Measurements from ENCODE around the gene MPND. TPM values are rescaled to one million over a fixed set of nuclear protein-coding genes. Genes with fewer than 3 reads are reported as not detected.

Gene MPND
- total RNA-seq, 1 donor from 2014 or later, result 19.2 TPM

DNA sequence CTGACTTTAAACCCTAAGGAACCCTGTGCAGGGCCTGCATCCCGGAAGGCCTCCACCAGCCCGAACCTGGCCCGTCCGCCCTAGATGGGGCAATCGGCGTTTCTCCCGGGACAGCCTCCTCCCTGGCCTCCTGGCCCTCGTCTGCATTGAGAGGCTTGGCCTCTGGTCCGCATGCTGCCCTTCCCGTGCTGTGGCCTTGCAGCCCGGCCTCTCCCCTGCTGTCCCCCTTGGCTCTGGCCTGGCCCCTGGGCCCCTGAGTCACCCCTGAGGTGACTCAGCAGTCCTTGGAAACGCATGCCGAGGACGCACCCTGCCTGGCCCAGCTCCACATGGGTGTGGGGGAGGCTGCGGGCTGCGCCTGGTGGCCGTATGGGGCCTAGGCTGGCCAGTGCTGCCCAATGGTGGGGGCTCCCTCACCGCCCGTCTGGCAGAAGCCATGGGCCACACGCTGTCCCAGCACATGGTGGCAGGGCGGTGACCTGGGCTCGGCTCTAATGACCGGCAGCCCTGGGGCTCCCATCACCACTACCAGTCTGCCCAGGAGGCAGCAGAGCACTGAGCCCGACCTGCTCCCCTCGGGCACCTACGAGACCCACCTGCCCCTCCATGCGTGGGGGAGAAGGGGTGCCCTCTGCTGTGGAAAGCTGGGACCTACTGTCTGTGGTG, 31.3 kb downstream of the MPND start:
- ATAC-seq (peak; percentile 74), DNase-seq (peak; percentile 85)
- intact Hi-C loops (cut with micrococcal nuclease), result no loop called here

DNA sequence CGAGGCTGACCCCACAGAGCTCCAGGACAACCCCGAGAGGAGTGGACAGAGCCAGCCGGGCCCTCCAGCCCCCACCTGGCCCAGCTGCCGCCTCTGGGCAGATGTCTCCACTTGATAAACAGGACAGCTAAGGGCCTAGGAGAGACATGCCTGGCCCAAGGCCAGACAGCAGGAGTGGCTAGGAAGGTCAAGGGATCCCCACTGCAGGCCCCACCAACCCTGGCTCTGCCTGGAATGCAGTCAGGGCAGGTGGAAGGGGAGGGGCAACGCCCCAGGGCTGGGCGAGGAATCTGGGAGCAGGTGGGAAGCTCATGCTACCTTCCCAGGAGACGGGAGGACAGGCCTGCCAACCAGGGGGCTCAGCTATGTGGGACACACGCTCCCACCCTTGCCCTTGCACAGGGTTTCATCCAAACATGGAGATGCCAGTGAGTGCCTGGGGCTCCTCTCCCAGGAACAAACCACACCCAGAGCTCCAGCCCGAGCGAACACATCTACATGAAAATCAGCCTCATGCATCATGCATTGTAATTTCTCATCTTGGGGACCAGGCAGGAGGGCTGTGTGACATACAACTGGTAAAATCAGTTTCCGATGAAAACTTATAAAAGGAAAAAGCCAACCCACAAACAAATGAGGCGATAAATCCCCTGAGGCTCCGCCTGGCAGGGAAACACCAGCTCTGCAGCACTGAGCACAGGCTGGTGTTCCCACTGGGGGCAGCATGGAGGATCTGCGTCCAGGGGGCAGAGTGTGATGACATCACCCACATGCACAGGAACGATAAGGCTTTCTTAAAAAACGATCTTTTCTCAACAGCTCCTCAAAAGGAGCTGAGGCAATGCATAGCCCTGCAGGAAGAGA, 32.0 kb downstream of the MPND start:
- DNase-seq, result no peak
- peak; percentile 1 for ATAC-seq
- intact Hi-C loops (cut with micrococcal nuclease), result no loop called here

DNA sequence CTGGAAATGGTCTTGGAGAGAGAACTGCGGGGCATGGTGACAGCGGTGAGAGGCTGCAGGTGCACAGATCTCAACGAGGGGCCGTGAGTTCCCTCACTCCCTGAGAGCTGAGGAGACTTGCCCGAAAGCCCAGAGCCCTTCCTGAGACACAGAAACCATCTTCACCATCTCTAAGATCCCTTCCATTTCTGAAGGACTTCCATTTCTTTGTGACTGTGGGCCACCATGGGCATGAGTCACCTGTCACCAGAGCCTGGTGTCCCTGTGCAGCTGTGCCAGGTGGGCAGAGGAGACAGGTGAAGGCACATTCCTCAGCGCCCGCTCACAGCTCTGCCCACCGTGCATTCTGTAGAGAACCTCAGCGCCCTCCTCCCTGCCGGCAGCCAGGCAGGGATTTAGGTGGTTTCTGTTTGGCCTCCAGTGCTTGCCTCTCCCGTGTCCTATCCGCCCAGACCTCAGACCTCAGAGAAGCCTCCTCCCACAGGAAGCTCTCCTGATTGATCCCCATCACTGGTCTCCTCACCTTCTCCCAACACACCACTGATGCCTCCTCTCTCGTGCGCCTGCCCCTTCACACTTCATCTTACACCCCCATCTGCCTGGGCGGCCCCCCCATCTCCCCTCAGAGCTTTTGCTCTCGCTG, 32.8 kb downstream of the MPND start:
- no peak for ATAC-seq

DNA sequence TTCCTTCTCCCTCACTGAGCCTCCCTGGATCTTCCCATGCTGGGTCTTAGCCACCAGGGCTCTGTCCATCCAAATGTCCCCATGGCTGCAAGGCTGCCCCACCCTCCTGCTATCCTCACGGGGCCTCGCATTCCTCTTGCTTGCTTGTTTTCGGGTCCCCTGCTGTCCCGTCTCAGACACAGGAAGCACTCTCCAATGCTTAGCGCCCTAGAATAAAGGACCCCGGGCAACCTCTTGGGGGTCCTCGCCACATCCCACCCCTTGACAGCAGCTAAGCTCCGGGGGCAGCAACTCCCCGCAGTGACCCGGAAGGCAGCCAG, 33.3 kb downstream of the MPND start:
- DNase-seq, result no peak
- intact Hi-C loops (cut with micrococcal nuclease), result no loop called here
- no peak for ATAC-seq

More for the DNA sequence above, 32.8 kb downstream of the MPND start:
- no peak for DNase-seq
- intact Hi-C loops (cut with micrococcal nuclease), result no loop called here

DNA sequence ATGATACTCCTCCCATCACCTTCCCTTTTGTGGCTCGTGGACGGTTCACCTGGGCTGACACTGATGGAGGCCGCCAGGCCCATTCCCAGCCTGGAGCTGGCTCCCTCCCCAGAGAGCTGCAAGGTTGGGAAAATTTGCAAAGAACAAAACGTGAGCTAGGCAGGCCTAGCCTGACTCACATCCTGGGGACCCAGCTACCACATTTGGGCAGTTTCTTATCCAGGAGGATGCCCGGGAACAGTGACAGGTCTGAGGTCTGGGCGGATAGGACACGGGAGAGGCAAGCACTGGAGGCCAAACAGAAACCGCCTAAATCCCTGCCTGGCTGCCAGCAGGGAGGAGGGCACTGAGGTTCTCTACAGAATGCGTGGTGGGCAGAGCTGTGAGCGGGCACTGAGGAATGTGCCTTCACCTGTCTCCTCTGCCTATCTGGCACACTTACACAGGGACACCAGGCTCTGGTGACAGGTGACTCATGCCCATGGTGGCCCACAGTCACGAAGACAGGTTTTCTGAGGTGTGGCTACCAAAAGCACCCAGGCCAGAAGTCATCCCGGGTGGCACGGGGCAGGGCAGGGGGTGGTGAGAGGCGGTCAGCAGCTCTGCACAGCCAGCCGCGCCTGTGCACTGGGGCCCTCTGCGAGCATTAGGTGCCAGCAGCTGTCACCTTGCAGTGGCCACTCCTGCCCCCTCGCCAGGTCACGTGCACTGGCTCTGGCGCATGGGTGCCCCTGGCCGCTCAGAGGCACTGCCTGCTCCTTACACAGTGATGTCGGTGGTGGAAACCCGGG, 33.8 kb downstream of the MPND start:
- intact Hi-C loops (cut with micrococcal nuclease), result no loop called here
- DNase-seq (no peak), ATAC-seq (no peak)

- DNase-seq (no peak), ATAC-seq (no peak)
- intact Hi-C loops (cut with micrococcal nuclease), result no loop called here
These were observed 35.5 kb downstream of the MPND start for GRCh38 chr19:4378886-4379285.

DNA sequence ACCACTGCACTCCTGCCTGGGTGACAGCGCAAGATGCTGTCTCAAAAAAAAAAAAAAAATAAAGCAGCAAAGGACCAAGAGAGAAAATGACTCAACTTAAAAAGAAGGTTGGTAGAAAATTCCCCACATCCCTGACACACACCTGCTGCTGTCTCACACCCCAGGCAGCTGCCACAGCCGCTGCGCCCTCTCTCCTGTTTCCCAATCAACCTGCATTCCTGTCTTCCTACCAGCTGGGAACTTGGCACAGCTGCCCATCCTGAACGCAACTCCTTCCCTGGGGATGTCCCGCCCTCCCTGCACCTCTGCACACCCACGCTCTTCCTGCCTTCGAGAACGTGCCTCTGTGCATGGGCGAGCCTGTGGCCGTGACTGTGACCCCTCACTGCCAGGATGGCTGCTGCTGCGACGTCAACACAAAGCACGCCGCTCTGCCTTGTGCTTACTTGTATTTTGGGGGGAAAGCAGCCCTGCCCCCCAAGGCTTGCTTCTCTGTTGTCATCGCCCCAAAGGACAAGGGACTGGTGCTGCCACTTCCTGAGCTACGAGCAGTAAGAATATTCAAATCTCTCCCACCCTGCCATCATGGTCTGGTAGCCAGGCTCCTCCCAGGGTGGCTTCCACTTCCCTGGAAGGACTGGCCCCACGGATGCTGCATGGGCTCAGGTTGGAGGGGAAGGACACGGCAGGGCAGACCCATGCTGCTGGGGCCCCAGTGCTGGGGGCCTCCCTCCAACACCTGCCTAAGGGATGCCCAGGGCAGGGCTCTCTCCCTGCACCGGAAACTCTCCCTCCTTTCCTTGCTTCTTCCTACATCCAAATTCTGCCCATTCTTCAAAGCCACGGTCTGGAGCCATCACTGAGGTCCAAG, 36.3 kb downstream of the MPND start:
- ATAC-seq (peak; percentile 3), DNase-seq (no peak)
- intact Hi-C loops (cut with micrococcal nuclease), result no loop called here

- ATAC-seq (peak; percentile 53), DNase-seq (peak; percentile 64)
- intact Hi-C loops (cut with micrococcal nuclease), result no loop called here
These were observed 36.9 kb downstream of the MPND start for GRCh38 chr19:4380254-4380727.

DNA sequence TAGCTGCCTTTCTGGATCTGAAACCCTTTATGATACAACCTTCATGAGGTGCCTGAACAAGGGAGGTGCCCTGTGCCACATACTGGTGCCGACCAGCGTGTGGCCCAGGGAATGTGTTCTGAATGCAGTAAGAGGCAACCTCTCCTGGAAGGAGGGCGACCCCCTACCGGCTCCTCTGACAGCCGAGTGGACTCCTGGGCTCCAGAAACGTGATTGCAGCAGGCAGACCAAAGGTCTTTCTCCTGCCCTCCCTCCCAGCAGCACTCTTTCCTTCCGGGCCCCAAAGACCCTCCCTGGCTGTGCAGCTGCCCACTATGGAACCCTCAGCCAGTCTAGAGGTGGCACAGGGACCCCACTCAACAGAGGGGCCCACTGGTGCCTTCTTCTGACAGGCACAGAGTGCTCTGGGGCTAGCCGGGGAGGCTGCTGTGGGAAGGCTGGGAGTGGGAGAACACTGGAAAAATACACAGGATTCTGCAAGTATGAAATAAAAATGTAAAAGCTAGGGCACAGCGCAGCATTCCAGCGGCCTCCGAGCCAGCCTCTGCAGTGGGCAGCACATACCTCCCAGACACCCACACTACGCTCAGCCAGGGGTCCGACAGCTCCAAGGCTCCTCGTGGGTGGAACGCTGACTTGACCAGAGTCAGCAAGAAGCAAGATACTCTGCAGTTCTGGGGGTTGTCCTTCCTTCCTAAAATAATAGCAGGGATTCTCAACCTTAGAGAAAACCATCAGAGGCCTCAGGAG, 42.1 kb downstream of the MPND start:
- DNase-seq (no peak), ATAC-seq (no peak)
- intact Hi-C loops (cut with micrococcal nuclease), result no loop called here

DNA sequence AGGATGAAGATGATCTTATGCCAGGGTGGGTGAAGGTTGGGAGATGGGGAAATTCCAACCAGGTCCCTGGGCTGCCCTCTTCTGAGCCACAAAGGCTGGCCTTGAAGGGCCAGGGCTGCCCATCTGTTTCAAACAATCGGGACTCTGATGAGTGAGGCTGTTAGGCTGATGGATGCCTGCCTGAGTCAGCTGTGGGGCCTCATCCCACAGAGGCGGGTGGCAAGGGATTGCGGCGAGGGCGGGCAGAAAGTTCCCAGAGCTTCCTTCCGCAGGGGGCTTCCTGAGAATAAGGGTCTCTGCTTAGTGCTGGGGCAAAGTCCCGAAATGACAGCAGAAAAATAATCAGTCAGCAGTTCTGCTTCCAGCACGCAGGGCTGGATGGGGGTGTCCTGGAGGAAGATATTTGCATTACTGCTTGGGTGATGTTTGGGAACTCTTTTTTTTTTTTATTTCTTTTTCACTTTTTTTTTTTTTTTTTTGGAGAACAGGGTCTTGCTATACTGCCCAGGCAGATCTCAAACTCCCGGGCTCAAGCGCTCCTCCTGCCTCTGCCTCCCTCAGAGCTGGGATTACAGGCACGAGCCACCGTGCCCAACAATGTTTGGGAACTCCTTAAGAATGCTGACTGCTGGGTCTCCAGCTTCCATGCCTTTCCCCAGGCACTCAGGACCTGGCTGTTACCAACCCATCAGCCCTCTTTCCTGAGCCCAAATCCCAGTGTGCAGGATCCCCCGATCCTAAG, 42.9 kb downstream of the MPND start:
- ATAC-seq (no peak), DNase-seq (no peak)
- intact Hi-C loops (cut with micrococcal nuclease), result no loop called here

GRCh38 chr19:4388337-4389063, 45.1 kb downstream of the MPND start:
- DNase-seq (peak; percentile 51), ATAC-seq (peak; percentile 50)
- intact Hi-C loops (cut with micrococcal nuclease), result no loop called here

DNA sequence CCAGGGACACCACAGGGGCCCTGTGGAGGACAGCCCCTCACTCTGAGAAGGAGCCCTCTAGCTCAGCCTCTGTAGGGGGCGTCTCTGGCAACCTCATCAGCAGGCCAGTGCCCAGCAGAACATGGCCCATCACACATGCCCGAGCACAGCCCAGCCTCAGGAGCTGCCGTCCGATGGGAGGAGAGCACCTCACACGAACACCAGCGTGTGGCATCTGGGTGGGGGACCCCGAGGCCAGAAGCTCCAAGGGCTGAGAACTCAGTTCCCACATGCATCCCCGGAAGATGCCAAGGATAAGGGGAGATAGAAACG, 45.7 kb downstream of the MPND start:
- no peak for DNase-seq
- no peak for ATAC-seq
- intact Hi-C loops (cut with micrococcal nuclease), result no loop called here

DNA sequence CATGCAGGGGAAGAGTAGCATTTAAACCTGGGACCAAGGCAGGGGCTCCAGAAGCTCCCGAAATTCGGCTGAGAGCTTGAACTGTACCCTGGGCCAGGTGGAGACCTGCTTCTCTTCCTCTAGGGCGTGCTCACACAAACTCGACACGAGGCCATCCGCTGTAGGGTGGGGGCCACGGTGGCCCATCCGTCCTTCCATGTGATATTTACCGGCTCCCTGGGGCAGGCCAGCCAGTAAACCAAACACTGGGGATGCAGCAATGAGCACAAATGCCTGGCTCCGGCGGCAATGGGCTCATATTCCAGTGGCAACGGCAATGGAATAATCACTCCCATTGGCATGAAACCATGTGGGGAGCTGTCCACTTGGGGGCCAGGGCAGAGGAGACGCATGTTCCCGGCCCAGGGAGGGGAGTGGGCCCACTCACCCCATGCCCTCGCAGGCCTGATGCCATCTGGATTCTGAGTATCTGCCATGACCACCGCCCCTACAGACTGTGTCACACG, 46.2 kb downstream of the MPND start:
- DNase-seq (no peak), ATAC-seq (no peak)
- intact Hi-C loops (cut with micrococcal nuclease), result no loop called here

- ATAC-seq (peak; percentile 64), DNase-seq (peak; percentile 42)
- intact Hi-C loops (cut with micrococcal nuclease), result no loop called here
These were observed 46.7 kb downstream of the MPND start for GRCh38 chr19:4390017-4390566.

- no peak for DNase-seq
- ATAC-seq, result peak; percentile 7
- intact Hi-C loops (cut with micrococcal nuclease), result no loop called here
These were observed 47.4 kb downstream of the MPND start for GRCh38 chr19:4390567-4391305.

DNA sequence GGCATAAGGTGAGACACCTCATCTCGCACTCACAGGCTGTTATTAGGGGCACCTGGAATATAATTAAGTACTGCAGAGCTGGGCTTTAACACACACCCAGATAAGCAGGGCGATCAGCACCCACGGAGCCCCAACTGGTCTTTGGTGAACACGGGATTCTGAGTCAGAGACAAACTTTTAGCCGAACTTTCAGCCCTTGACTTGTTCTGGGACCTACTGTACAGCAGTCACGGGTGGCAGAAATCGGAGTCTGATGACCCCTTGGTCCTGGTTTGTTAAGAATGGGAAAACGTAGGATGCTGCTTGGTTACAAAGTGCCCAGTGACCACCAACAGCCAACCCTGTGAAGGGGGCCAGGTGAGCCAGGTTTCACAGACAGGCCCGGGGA, 47.9 kb downstream of the MPND start:
- intact Hi-C loops (cut with micrococcal nuclease), result no loop called here
- ATAC-seq (no peak), DNase-seq (no peak)
